GM19023 (cell line): ENCODE data around the gene ATP6AP2.

ENCODE experiments used
- ATAC-seq: cut with Tn5 transposase; IDR thresholded peaks from one replicate; pipeline ENCODE4 v1.9.1; 2021; ENCODE audit warnings: mild to moderate bottlenecking, moderate library complexity; ENCODE audit not compliant: unreplicated experiment

Gene ATP6AP2

GRCh38 chrX:40632199-40632598 is 51.4 kb downstream of the ATP6AP2 start:
- no peak for ATAC-seq

- ATAC-seq: no peak
These were observed 56.9 kb downstream of the ATP6AP2 start for GRCh38 chrX:40637687-40638086.

GRCh38 chrX:40644176-40644575 is 63.4 kb downstream of the ATP6AP2 start:
- ATAC-seq: no peak

- ATAC-seq: no peak
These were observed 64.1 kb downstream of the ATP6AP2 start for GRCh38 chrX:40644821-40645358.

- ATAC-seq: peak; percentile 27
These were observed 65.9 kb downstream of the ATP6AP2 start for GRCh38 chrX:40646489-40647306.

- peak; percentile 78 for ATAC-seq
These were observed 66.8 kb downstream of the ATP6AP2 start, which contains the start of gene CXorf38 for GRCh38 chrX:40647307-40648197. Gene CXorf38 (minus strand): TSS chrX:40647561. CDS start chrX:40647520, 41 bp downstream.

- ATAC-seq: no peak
These were observed 71.0 kb downstream of the ATP6AP2 start for GRCh38 chrX:40651620-40652223.

- ATAC-seq: no peak
These were observed 71.9 kb downstream of the ATP6AP2 start for GRCh38 chrX:40652664-40653063.

- no peak for ATAC-seq
These were observed 72.8 kb downstream of the ATP6AP2 start for GRCh38 chrX:40653535-40653934.
